HCT116 (cell line): ENCODE results near the gene PHACTR1. TPM values are rescaled to one million over a fixed set of nuclear protein-coding genes. Genes with fewer than 3 reads are reported as not detected.

Experiments
- ATAC-seq: fragments of 200-7000 bp; cut with Tn5 transposase; 2 replicates; pipeline ENCODE4 v1.9.1; 2020; ENCODE audit warnings: mild to moderate bottlenecking, moderate library complexity
- BruUV-seq: library from RNA; stranded (reverse); fragments of 400-500 nt; replicated peaks from 2 replicates; lab custom pipeline; 2021; lab: Mats Ljungman, UMichigan
- CTCF ChIA-PET: fragments of 300-600 bp; sonication (Branson Sonifier 250); formaldehyde crosslinking; loops from one replicate; lab custom pipeline; 2021; ENCODE audit warnings: antibody characterized with exemption; lab: Charles Lee
- POLR2A ChIA-PET: fragments of 300-600, 350-600 bp; sonication (Branson Sonifier 250); formaldehyde crosslinking; loops from one replicate; lab custom pipeline; 2021; ENCODE audit warnings: antibody characterized with exemption; lab: Charles Lee
- RAD21 ChIA-PET, 2 experiments: fragments of 300-600 bp; sonication (Branson Sonifier 250); formaldehyde crosslinking; loops; one replicate each; lab custom pipeline; 2023; ENCODE audit warnings: low total read pairs in 2 of 2; ENCODE audit not compliant: uncharacterized antibody in 2 of 2, unreplicated experiment in 2 of 2, low non-redundant PET in 1 of 2; lab: Charles Lee
- DNase-seq: peaks from one replicate; pipeline ENCODE4 v3.0.0-alpha.2; 2010; ENCODE audit warnings: low read depth, low spot score
- H2AFZ ChIP-seq: fragments of 200-600 bp; shearing (Covaris generic), sonication (generic); 2 replicates; pipeline ENCODE4 v1.6.1; 2017; ENCODE audit warnings: low read depth, mixed run types, mixed read lengths, antibody characterized with exemption, low read length; ENCODE audit not compliant: poor library complexity, severe bottlenecking
- H3K27ac ChIP-seq: 2 replicates; pipeline ENCODE4 v1.5.1; 2012; ENCODE audit warnings: low read depth, low read length
- H3K27me3 ChIP-seq: fragments of 200-600 bp; sonication (generic); 2 replicates; pipeline ENCODE4 v1.6.1; 2016; ENCODE audit warnings: mixed run types, low read length, mixed read lengths; ENCODE audit not compliant: insufficient read depth
- H3K36me3 ChIP-seq, 2 experiments: fragments of 200-500 bp in 1 of 2; fragments of 200-600 bp in 1 of 2; sonication (Bioruptor generic) in 1 of 2; sonication (generic) in 1 of 2; 2 replicates each; pipeline versions ENCODE4 v1.5.1 to v1.6.1; 2014 to 2016; ENCODE audit warnings: low read length in 2 of 2, inconsistent platforms in 1 of 2, mixed read lengths in 1 of 2, mixed run types in 1 of 2; ENCODE audit not compliant: insufficient read depth in 2 of 2, control insufficient read depth in 1 of 2
- H3K4me1 ChIP-seq, 2 experiments: fragments of 200-600 bp in 1 of 2; sonication (generic) in 1 of 2; 2 replicates each; pipeline versions ENCODE4 v1.5.1 to v1.6.1; 2012 to 2017; ENCODE audit warnings: low read length in 2 of 2, inconsistent platforms in 1 of 2, mild to moderate bottlenecking in 1 of 2, mixed read lengths in 1 of 2, mixed run types in 1 of 2, moderate library complexity in 1 of 2; ENCODE audit not compliant: insufficient read depth in 2 of 2, control insufficient read depth in 1 of 2
- H3K4me2 ChIP-seq: fragments of 200-600 bp; sonication (generic); 2 replicates; pipeline ENCODE4 v1.6.1; 2017; ENCODE audit warnings: mixed run types, low read length, mixed read lengths
- H3K4me3 ChIP-seq, 2 experiments: fragments of 200-600 bp in 1 of 2; sonication (generic) in 1 of 2; replicated peaks in 1 of 2; 2 replicates each; pipeline ENCODE4 v1.5.1; 2011 to 2016; ENCODE audit warnings: low read length in 2 of 2, control low read depth in 1 of 2, low read depth in 1 of 2, mild to moderate bottlenecking in 1 of 2, mixed read lengths in 1 of 2, mixed run types in 1 of 2
- H3K79me2 ChIP-seq: fragments of 200-600 bp; sonication (generic); 2 replicates; pipeline ENCODE4 v1.6.1; 2017; ENCODE audit warnings: mild to moderate bottlenecking, mixed run types, low read length, moderate library complexity, mixed read lengths; ENCODE audit not compliant: insufficient read depth
- H3K9ac ChIP-seq: fragments of 200-600 bp; sonication (generic); 2 replicates; pipeline ENCODE4 v1.6.1; 2016; ENCODE audit warnings: low read length, mixed read lengths
- H3K9me2 ChIP-seq: fragments of 200-600 bp; sonication (generic), shearing (Covaris generic); 2 replicates; pipeline ENCODE4 v1.6.1; 2017; ENCODE audit warnings: mixed run types, mild to moderate bottlenecking, moderate library complexity; ENCODE audit not compliant: insufficient read depth
- H3K9me3 ChIP-seq, 2 experiments: fragments of 200-500 bp in 1 of 2; fragments of 200-600 bp in 1 of 2; sonication (Bioruptor generic) in 1 of 2; sonication (generic) in 1 of 2; 2 replicates each; pipeline ENCODE4 v1.6.1; 2014 to 2017; ENCODE audit warnings: low read length in 2 of 2, mixed read lengths in 2 of 2, inconsistent platforms in 1 of 2, low read depth in 1 of 2, mild to moderate bottlenecking in 1 of 2, mixed run types in 1 of 2, moderate library complexity in 1 of 2; ENCODE audit not compliant: control insufficient read depth in 1 of 2, insufficient read depth in 1 of 2
- H4K20me1 ChIP-seq: fragments of 200-600 bp; sonication (generic), shearing (Covaris generic); 2 replicates; pipeline ENCODE4 v1.6.1; 2017; ENCODE audit warnings: mixed run types, mild to moderate bottlenecking, moderate library complexity; ENCODE audit not compliant: insufficient read depth
- EGR1 ChIP-seq: IDR thresholded peaks from 2 replicates; pipeline ENCODE4 v1.6.1; 2012; ENCODE audit warnings: low read depth
- EZH2 ChIP-seq: fragments of 200-600 bp; sonication (generic); IDR thresholded peaks from 2 replicates; pipeline ENCODE4 v1.6.1; 2017; ENCODE audit warnings: antibody characterized with exemption, mixed run types
- FOSL1 ChIP-seq: IDR thresholded peaks from 2 replicates; pipeline ENCODE4 v1.6.1; 2012; ENCODE audit warnings: low read depth
- JUND ChIP-seq: IDR thresholded peaks from 2 replicates; pipeline ENCODE4 v1.6.1; 2012
- POLR2AphosphoS5 ChIP-seq: IDR thresholded peaks from 2 replicates; pipeline ENCODE4 v1.6.1; 2011; ENCODE audit warnings: mild to moderate bottlenecking, low read depth, low read length, moderate library complexity
- RAD21 ChIP-seq: IDR thresholded peaks from 2 replicates; pipeline ENCODE4 v1.6.1; 2012; ENCODE audit warnings: low read depth, mild to moderate bottlenecking
- SP1 ChIP-seq: IDR thresholded peaks from 2 replicates; pipeline ENCODE4 v1.6.1; 2012; ENCODE audit warnings: low read depth
- TCF7L2 ChIP-seq: IDR thresholded peaks from 2 replicates; pipeline ENCODE4 v1.7.0; 2011; ENCODE audit warnings: borderline replicate concordance, inconsistent platforms; ENCODE audit not compliant: insufficient read depth, insufficient read length; ENCODE audit errors: extremely low read depth
- YY1 ChIP-seq: IDR thresholded peaks from 2 replicates; pipeline ENCODE4 v1.6.1; 2011; ENCODE audit warnings: low read length, low read depth, moderate library complexity, mild to moderate bottlenecking; ENCODE audit not compliant: insufficient replicate concordance; ENCODE audit errors: extremely low read depth
- ZNF274 ChIP-seq: fragments of 200-500 bp; sonication (Bioruptor generic); IDR thresholded peaks from 2 replicates; pipeline ENCODE4 v1.6.1; 2014; ENCODE audit warnings: mild to moderate bottlenecking, low read depth, low read length, inconsistent platforms
- intact Hi-C: fragments of 100-400 bp; cut with micrococcal nuclease; formaldehyde crosslinking; loops from 2 replicates; pipeline ENCODE4 v1.10.0; 2022
- total RNA-seq: library from RNA; stranded (reverse); gene quantifications from one replicate; pipeline ENCODE4 v1.2.1, GENCODE V29; 2021; ENCODE audit not compliant: unreplicated experiment
- TF ChIP-seq, protein P1 (sequence below): IDR thresholded peaks from 2 replicates; pipeline ENCODE4 v1.6.1; 2011; ENCODE audit warnings: mild to moderate bottlenecking, low read length, moderate library complexity; ENCODE audit not compliant: insufficient replicate concordance; ENCODE audit errors: extremely low read depth
- TF ChIP-seq, protein P2 (sequence below): IDR thresholded peaks from 2 replicates; pipeline ENCODE4 v1.6.1; 2012
- TF ChIP-seq, protein P3 (sequence below), 3 experiments: fragments of 200-600 bp in 1 of 3; sonication (generic) in 1 of 3; IDR thresholded peaks in 2 of 3; conservative IDR thresholded peaks in 1 of 3; 2 replicates each; pipeline ENCODE4 v1.5.1; 2012 to 2017; ENCODE audit warnings: low read depth in 2 of 3, low read length in 2 of 3, antibody characterized with exemption in 1 of 3, borderline replicate concordance in 1 of 3, control low read depth in 1 of 3, mild to moderate bottlenecking in 1 of 3, mixed read lengths in 1 of 3, mixed run types in 1 of 3, moderate library complexity in 1 of 3; ENCODE audit not compliant: insufficient read depth in 1 of 3

The PHACTR1 gene
- total RNA-seq, 1 experiment from 2014 or later, result 0.17 TPM

DNA sequence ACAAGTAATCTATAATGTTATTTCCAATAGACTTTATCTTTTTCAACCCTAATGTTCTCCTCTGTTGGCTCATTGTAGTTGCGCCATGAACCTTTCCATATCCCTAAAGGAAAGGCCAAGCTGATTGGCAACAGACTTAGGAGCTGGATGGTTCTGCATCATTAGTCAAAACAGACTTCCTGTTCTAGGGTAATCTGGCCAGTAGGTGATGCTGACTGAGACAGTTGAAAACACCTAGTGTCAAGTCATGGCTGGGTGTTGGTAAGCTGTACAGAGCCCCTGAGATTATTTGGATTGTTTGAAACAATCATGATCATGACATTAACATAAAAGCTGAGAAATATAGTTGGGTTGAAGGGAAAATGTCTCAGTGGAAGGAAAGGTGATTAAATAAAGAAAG lies 231.4 kb downstream of the PHACTR1 start (continued):
- TF ChIP-seq, protein P1, sequence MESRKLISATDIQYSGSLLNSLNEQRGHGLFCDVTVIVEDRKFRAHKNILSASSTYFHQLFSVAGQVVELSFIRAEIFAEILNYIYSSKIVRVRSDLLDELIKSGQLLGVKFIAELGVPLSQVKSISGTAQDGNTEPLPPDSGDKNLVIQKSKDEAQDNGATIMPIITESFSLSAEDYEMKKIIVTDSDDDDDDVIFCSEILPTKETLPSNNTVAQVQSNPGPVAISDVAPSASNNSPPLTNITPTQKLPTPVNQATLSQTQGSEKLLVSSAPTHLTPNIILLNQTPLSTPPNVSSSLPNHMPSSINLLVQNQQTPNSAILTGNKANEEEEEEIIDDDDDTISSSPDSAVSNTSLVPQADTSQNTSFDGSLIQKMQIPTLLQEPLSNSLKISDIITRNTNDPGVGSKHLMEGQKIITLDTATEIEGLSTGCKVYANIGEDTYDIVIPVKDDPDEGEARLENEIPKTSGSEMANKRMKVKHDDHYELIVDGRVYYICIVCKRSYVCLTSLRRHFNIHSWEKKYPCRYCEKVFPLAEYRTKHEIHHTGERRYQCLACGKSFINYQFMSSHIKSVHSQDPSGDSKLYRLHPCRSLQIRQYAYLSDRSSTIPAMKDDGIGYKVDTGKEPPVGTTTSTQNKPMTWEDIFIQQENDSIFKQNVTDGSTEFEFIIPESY, result no peak
- TF ChIP-seq FOSL1 (no peak), YY1 (no peak), TCF7L2 (no peak), POLR2AphosphoS5 (no peak), SP1 (no peak), ZNF274 (no peak), RAD21 (no peak), EGR1 (no peak)
- TF ChIP-seq, protein P2, sequence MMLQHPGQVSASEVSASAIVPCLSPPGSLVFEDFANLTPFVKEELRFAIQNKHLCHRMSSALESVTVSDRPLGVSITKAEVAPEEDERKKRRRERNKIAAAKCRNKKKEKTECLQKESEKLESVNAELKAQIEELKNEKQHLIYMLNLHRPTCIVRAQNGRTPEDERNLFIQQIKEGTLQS, result no peak

DNA sequence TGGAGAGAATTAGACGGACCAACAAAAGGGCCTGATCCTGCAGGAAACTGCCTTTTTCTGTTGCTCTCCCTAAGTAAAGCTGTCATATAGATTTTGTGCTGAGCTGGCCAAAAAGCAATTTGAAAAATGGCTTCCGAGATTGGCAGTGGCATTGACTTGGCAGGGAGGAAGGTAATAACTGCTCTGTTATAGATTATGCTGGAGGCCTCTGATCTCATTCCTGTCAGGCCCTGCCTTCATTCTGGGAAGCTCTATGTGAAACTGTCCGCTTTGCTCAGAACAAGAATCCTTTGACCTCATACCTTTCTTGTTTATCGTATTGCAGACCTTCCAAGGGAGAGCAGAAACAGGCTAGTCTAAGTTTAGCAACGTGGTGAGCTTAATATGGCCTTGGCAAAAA lies 234.4 kb downstream of the PHACTR1 start:
- H4K20me1 ChIP-seq, result no peaks in the 10 kb centered on the region
- no peaks in the 10 kb centered on the region for H3K4me1 ChIP-seq
- H3K4me2 ChIP-seq, result no peak overlapping the region
- H3K4me3 ChIP-seq, result no peak overlapping the region
- intact Hi-C loops, result no loop called here
- RAD21 ChIA-PET, result no interaction called here
- BruUV-seq, result no TSS peak
- H3K27ac ChIP-seq, result no peak overlapping the region
- no peaks in the 10 kb centered on the region for H3K9me2 ChIP-seq
- no peaks in the 10 kb centered on the region for H3K36me3 ChIP-seq
- H3K9ac ChIP-seq, result no peak overlapping the region
- H2AFZ ChIP-seq, result no peak overlapping the region
- no peaks in the 10 kb centered on the region for H3K79me2 ChIP-seq
- DNase-seq (no peak), ATAC-seq (no peak)
- no peaks in the 10 kb centered on the region for H3K9me3 ChIP-seq
- H3K27me3 ChIP-seq, result peaks cover 31% of the 10 kb centered on the region
- POLR2A ChIA-PET, result no interaction called here
- CTCF ChIA-PET, result no interaction called here
- TF ChIP-seq RAD21 (no peak), JUND (no peak), POLR2AphosphoS5 (no peak), FOSL1 (no peak), EGR1 (no peak), SP1 (no peak), TCF7L2 (no peak), EZH2 (no peak)
- TF ChIP-seq, protein P1, result no peak
- TF ChIP-seq, protein P3, sequence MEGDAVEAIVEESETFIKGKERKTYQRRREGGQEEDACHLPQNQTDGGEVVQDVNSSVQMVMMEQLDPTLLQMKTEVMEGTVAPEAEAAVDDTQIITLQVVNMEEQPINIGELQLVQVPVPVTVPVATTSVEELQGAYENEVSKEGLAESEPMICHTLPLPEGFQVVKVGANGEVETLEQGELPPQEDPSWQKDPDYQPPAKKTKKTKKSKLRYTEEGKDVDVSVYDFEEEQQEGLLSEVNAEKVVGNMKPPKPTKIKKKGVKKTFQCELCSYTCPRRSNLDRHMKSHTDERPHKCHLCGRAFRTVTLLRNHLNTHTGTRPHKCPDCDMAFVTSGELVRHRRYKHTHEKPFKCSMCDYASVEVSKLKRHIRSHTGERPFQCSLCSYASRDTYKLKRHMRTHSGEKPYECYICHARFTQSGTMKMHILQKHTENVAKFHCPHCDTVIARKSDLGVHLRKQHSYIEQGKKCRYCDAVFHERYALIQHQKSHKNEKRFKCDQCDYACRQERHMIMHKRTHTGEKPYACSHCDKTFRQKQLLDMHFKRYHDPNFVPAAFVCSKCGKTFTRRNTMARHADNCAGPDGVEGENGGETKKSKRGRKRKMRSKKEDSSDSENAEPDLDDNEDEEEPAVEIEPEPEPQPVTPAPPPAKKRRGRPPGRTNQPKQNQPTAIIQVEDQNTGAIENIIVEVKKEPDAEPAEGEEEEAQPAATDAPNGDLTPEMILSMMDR (IDR thresholded peaks at IDR 0.05 in 2 of 3, conservative IDR thresholded peaks at IDR 0.05 in 1 of 3; ENCODE audit: borderline replicate concordance in 1 of 3, insufficient read depth in 1 of 3, low read depth in 2 of 3, low read length in 2 of 3), result no peak
